Right kidney (tissue), 1 donor: ENCODE measurements around the gene HHEX.
"Not testable (repeated sequence)": the region's sequence is repeated elsewhere in the genome, so short reads cannot be mapped to it uniquely, and the experiment has no call there.

Source experiments
- DNase-seq: peaks from one replicate; pipeline ENCODE4 v3.0.0-alpha.2; 2016

The HHEX gene

DNA sequence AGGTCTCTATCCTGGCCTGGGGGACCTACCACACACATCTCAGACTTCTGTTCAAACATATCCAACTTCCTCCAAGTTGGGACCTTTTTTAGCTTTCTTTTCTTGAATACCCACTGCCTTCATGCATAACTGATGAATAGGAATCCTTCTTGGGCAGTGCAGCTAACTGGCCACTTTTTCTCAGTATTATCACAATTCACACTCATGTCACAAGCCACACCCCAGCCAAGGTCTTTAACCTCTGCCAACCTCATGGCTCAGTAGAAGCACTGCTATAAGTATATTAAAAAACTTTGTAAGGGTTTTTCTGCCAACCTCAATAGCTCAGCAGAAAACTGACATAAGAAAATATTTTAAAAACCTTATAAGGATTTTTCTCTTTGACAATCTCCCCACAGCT is 44.5 kb downstream of the HHEX start:
- DNase-seq, result no peak

DNA sequence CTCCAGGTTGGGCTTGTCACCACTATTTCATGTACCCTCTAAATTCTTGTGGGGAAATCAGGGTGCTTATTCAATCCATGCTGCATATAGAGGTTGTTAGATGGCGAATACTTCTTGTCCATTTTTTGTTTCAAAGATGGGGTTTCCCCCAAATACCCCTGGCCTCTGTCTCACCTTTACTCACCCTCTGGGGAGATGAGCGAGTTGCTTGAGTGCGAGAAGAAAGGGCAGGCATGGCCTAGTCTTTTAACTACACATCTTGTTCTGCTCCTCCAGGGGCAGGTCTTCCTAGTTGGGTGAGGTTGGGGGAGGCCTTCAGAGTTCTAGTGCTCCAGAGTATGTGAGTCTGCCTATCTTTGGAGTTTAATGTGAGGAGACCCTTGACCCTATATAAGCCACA is 46.2 kb downstream of the HHEX start:
- no peak for DNase-seq

DNA sequence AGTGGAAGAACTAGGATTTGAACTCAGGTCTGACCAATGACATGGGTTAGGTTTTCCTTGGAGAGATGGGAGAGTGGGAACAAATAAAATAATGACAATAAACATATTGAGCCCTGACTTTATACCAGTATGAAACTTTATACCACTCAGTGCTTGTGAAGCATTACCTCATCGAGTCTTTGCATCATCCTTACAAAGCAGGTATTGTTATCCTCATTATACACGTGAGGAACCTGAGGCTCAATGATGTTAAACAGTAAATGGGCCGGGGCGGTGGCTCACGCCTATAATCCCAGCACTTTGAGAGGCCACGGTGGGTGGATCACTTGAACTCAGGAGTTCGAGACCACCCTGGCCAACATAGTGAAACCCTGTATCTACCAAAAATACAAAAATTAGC is 47.7 kb downstream of the HHEX start:
- DNase-seq, result no peak

DNA sequence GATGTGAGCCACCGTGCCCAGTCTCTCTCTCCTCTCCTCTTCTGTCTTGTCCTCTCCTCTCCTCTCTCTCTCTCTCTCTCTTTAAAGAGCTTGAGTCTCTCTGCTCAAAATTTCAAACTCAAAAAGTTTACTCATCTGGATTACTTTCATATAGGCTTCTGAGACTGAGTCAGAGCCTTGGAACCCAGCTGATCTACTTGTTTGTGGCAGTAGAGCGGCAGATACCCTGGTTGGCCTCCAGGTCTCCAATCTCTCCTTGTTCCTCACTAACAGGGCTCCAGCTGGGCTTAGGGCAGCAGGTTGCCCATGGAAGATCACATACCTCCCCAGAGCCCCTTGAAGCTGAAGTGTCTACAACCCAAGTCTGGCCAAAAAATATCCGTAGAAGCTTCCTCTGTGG is 51.0 kb downstream of the HHEX start:
- DNase-seq, result no peak

DNA sequence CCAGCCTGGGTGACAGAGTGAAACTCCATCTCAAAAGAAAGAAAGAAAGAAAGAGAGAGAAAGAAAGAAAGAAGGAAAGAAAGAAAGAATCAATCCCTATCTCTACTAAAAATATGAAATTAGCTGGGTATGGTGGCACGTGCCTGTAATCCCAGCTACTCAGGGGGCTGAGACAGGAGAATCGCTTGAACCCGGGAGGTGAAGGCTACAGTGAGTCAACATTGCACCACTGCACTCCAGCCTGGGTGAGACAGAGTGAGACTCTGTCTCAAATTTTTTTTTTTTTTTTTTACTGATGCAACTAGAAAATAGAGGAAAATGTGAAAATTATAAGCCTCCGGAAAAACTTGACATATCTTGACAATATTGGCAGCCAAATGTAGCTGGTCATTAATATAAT is 52.0 kb downstream of the HHEX start:
- DNase-seq, result not testable (repeated sequence)

DNA sequence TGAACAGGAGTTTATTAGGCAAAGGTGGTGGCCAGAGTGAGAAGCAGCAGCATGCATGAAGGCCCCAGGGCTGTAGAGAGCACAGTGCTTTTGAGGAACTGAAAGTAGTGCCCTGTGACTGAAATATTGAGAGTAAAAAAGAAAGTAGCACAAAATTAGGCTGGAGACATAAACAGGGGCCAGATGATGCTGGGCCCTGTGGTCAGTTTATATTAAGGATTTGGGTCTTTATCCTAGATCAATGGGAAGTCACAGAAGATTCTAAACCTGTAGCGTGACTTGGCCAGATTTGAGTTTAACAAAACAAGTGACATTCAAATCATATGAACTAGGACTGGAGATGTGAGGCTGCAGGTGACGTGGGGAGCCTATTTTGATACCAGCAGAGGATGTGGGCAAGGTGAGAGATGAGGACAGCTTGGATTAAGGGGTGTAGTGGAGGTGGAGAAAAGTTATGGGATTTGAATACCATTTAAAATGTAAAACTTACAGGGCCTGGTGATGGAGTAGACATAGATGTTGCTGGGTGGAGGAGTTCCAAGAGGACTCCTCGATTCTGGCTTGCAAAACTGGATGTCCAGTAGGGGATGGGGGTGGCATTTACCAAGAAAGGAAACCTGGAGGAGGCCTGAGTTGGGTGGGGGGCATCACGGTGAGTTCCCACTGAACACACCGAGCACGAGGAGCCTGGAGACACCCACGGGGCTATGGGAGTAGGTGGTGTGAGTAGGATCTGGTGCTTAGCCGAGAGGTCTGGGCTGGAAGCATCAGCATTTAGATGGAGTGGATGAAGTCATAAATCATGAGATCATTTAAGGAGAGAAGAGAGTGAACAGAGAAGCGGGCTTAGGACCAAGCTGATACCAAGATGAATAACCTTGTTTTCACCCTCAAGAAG is 52.8 kb downstream of the HHEX start:
- no peak for DNase-seq
